GM19023 (cell line): ENCODE results near the gene FAM90A1.
"Not testable (repeated sequence)": the region's sequence is repeated elsewhere in the genome, so short reads cannot be mapped to it uniquely, and the experiment has no call there.

Experiments
- ATAC-seq: cut with Tn5 transposase; IDR thresholded peaks from one replicate; pipeline ENCODE4 v1.9.1; 2021; ENCODE audit warnings: mild to moderate bottlenecking, moderate library complexity; ENCODE audit not compliant: unreplicated experiment

The FAM90A1 gene, protein sequence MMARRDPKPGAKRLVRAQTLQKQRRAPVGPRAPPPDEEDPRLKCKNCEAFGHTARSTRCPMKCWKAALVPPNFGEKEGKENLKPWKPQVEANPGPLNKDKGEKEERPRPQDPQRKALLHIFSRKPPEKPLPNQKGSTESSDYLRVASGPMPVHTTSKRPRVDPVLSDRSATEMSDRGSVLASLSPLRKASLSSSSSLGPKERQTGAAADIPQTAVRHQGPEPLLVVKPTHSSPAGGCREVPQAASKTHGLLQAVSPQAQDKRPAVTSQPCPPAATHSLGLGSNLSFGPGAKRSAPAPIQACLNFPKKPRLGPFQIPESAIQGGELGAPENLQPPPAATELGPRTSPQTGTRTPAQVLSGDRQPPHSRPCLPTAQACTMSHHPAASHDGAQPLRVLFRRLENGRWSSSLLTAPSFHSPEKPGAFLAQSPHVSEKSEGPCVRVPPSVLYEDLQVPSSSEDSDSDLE

DNA sequence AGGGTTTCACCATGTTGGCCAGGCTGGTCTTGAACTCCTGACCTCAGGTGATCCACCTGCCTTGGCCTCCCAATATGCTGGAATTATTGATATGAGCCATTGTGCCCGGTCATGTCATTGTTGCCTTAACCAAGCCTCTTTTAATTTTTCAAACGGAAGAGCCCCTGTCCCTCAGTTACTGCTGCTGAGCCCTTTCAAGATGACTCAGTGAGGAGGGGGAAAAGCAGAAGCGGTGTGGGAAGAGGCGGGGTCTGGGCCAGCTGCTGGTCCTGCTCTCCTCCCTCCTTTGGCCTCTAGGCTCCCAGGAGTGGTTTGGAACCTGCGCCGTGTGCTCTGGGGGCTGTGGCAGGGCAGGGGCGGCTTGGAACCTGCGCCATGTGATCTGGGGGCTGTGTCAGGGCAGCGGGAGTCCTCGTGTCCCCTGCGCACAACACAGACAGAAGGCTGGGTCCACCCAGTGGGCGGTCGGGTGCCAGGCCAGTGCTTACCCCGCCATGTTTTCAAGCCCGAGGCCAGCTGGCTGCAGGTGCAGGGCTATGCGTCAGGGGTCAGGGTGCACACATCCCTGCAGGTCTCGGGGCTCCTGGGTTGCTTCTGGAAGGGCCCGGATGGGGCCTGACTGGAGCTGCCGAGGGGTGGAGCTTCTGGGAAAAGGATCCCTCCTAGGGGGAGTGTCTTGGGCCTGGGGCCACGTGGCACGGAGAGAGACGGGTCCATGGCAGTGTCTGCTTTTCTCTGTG is at the start of gene FAM90A1:
Gene FAM90A1 (minus strand): TSS at position 627 of the 740 bp plus-strand sequence. CDS start 2,786 bp downstream, outside the sequence.
- ATAC-seq, result not testable (repeated sequence)

DNA sequence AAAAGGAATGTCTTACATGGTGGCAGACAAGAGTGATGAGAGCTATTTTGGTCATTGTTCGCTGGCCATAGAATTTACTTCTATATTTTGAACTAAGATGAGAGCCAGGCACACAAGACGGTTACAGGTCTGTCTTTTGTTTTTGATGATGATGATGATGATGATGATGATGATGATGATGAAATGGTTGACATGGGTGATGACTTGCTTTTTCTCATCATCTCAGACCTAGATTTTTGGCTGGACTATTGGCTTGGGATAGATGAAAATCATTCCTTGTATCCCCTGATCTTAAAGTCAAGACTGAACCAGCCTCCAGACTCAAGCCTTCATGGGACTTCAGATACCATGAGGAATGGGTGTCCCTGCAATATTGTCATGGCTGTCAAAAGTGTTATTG is 49.0 kb upstream of the FAM90A1 start:
- ATAC-seq, result not testable (repeated sequence)

DNA sequence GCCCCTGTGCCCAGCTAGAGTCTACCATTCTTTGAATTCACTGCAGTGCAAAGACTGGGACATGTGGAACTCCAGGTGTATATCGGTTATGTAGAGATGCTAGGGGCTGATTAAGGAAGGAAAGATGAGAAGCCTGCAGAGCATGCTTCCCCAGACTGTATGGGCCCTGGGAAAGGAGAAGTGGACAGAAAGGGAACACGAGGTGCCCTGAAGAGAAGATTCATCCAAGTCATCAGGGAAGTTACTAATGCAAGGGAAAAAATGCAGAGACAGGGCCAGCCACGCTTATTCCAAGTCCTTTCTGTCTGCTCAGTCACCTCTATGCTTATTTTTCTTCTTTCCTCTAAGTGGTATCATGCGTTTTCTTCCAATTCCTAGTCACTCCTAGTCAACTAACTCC is 39.3 kb upstream of the FAM90A1 start:
- ATAC-seq, result not testable (repeated sequence)

DNA sequence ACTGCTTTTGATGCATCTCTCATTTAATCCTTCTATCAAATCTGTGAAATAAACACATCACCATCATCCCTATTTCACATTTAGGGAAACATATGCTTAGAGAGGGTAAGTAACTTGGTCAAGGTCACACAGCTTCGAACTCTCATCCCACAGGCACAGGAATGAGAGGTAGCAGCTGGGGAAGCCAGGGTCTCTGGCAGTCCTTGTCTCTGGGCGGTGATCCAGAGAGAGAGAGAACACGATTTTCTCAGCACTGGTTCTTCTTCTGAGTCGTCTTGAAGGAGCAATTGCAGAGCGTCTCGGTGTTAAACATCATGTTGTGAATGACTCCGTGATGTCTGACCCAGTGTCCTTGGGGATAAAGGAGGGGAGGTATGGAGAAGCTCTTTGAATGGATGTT is 36.8 kb upstream of the FAM90A1 start:
- ATAC-seq, result not testable (repeated sequence)

DNA sequence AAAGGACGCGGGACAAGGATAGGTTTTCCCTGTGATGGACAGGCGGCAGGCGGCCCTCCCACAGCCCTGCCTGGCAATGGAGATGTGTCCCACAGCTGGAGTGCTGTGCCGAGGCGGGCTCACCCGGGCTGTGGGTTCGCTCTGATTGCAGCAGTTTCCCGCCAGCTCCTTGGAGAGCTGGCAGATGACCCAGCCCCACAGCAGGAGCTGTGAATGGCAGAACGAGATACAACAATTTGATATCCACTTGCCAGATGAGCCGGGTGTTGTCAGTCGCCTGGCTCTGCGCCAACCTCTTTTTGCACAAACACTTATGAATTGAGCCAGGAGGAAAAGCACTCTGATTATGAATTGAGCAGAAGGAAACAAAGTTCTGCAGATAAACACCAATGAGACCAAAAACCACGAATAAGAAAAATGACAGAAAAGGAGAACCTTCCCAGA is 33.7 kb upstream of the FAM90A1 start:
- ATAC-seq, result not testable (repeated sequence)

DNA sequence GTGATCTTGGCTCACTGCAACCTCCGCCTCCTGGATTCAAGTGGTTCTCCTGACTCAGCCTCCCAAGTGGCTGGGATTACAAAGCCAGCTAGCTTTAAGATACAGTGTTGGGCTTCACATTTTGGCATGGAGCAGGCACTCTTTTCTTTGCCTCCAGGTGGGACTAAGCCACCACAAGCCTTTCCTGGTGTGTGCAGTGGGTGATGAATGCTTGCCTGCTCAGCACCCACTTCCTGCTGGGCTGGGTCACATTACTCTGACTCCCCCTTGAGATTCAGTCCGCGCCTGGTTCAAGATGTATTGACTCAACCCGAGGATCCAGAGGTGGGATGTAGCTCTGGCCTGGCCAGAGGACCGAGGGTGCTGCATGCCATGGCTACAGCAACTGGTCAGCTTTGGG is 28.9 kb upstream of the FAM90A1 start:
- ATAC-seq, result not testable (repeated sequence)

DNA sequence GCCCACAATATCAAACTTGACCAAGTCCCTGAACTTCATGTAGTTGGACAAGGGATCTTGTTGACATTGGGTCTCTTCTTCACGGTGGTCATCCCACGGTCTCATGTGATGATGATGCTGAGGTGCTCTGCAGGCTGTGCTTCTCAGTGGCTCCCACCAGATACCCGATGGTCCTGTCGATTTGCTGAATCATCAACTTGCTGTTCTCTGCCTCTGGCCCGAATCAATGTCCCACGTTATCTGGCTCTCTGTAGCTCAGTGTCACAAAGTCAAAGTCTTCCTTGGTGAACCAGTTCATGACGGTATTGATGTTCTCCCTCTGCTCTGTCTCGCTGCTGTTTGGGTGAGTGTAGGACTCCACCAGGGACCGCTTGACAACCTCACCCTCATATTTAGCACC is 27.3 kb upstream of the FAM90A1 start:
- not testable (repeated sequence) for ATAC-seq

DNA sequence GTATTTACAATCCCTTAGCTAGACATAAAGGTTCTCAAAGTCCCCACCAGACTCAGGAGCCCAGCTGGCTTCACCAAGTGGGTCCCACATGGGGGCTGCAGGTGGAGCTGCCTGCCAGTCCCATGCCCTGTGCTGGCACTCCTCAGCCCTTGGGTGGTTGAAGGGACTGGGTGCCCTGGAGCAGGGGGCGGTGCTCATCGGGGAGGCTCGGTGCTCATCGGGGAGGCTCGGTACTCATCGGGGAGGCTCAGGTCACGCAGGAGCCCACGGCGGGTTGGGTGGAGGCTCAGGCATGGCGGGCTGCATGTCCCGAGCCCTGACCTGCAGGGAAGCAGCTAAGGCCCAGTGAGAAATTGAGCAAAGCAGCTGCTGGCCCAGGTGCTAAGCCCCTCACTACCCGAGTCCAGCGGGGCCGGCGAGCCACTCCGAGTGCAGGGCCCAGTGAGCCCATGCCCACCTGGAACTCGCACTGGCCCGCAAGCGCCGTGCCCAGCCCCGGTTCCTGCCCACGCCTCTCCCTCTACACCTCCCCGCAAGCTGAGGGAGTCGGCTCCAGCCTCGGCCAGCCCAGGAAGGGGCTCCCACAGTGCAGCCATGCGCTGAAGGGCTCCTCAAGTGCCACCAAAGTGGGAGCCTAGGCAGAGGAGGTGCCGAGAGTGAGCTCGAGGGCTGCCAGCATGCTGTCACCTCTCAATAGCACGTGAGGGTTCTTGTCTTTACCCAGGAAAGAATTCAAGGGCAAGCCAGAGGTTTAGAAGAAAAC is 24.8 kb upstream of the FAM90A1 start:
- ATAC-seq, result not testable (repeated sequence)

DNA sequence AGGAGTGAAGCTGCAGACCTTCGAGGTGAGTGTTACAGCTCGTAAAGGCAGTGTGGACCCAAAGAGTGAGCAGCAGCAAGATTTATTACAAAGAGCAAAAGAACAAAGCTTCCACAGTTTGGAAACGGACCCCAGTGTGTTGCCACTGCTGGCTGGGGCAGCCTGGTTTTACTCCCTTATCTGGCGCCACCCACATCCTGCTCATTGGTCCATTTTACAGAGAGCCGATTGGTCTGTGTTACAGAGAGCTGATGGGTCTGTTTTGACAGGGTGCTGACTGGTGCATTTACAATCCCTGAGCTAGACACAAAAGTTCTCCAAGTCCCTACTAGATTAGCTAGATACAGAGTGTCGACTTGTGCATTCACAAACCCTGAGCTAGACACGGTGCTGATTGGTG is 24.2 kb upstream of the FAM90A1 start:
- not testable (repeated sequence) for ATAC-seq

DNA sequence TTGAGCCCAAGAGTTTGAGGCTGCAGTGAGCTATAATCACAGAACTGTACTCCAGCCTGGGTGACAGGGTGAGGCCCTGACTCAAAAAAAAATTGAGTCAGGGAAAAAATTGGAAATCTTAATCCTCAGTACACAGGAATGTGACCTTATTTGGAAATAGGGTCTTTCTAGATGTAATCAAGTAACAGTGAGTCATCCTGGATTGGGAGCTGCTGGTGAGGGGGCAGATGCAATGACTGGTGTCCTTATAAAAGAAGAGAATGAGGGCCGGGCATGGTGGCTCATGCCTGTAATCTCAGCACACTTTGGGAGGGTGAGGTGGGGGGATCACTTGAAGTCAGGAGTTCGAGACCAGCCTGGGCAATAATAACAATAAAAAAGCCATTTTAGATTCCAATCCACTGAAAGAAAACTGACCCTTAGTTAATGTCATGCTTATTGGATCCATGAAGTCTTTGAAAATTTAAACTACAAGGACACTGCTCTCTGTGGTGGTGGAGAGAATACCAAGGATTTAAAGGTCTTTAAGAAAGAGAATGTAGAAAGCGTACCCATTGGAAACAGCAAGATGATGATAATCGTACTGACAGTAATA is 19.6 kb upstream of the FAM90A1 start:
- not testable (repeated sequence) for ATAC-seq

DNA sequence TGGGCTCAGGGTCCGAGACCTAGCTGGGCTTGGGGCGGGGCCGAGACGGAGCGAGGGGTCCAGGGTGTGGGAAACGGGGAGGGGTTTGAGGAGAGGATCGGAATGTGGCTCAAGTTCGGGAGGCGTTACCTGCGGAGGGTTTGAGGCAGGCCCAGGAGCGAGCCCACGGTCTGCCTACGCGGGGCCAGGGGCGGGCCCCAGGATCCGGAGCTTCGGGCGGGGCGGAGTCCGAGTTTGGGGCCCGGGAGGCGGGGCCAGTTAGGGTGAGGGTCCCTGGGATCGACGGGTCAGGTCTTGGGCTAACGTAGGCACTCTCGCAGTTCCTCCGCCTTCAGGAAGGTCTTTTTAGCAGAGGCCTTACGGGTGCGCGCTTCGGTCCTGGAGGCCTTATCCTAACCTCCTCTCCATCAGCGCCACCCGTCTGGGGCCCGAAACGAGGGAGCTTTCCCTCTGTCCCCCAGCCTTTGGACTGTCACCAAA is 16.3 kb upstream of the FAM90A1 start:
- not testable (repeated sequence) for ATAC-seq

DNA sequence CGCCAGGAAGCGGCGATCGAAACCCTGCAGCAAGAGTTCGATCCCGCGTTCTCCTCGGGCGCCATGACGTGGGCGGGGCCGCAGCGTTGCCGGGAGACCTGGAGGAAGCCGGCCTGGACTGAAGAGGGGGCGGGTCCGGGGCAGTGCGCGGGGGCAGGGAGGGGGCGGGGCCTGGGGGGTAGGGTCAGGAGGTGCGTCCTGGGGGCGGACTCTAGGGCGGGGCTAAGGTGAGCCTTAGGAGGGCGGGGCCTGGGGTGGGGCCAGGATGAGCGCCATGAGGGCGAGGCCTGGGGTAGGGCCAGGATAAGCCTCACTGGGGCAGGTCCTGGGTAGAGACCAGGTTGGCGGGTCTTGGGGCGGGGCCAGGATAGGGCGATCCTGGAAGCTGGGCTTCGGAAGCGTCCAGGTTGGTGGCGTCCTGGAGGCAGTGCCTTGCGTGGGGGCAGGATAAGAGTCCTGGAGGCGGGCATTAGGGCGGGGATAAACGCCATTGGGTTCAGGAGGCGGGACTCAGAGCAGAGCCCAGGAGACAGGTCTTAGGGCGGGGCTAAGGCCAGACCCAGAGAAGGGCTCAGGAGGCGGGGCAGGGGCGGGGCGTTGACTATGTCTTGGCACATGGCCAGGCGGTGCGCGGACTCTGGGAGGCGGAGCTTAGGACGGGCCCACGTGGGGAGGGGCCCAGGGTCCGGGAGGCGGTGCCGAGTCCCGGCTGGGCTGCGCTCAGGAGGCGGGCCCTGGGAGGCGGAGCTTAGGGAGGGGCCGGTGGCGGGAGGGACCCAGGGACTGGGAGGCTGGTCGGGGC is 15.7 kb upstream of the FAM90A1 start:
- ATAC-seq, result peak; percentile 89

DNA sequence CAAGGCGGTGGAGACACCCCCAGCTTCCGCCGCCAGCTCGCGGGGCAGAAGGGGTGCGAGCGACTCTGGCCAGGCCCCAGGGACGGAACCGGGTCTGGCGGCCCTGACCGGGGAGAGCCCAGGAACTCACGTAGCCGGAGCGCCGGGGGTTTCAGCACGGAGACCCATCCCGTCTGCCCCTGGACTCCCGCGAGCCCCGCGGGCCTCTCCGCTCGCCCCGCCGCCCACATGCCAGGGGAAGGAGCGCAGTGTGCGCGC is 15.1 kb upstream of the FAM90A1 start:
- ATAC-seq, result not testable (repeated sequence)

DNA sequence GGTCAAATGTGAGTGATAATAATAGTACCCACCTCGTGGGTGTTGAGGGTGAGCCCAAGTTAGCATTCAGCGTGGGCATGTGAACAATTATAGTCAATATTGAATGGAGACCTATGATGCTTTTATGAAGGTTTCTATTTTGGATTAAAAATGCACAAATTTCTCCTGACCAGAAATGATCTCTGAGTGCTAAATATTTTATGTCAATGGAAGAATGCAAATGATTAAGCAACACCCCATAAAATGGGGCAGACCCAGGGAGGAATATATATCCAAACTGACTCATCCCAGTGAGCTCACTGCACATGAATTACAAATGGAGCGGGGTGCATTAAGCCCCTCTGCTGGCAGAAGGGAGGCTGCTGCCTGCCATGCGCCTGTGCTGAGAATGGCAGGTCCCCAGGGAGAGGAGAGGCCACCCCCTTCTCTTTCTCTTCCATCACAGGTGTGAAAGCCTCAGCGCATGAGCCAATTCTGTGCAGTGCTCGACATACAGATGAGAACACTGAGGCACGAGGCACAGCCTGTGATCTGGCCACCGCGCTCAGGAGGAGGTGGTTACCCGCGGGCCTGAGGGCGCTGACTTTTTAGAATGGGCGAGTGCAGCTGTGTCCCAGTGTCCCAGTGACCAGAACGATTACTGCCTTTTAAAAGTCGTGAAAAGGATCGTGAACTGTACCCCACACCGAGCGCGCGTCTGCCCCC is 14.7 kb upstream of the FAM90A1 start:
- ATAC-seq, result not testable (repeated sequence)

DNA sequence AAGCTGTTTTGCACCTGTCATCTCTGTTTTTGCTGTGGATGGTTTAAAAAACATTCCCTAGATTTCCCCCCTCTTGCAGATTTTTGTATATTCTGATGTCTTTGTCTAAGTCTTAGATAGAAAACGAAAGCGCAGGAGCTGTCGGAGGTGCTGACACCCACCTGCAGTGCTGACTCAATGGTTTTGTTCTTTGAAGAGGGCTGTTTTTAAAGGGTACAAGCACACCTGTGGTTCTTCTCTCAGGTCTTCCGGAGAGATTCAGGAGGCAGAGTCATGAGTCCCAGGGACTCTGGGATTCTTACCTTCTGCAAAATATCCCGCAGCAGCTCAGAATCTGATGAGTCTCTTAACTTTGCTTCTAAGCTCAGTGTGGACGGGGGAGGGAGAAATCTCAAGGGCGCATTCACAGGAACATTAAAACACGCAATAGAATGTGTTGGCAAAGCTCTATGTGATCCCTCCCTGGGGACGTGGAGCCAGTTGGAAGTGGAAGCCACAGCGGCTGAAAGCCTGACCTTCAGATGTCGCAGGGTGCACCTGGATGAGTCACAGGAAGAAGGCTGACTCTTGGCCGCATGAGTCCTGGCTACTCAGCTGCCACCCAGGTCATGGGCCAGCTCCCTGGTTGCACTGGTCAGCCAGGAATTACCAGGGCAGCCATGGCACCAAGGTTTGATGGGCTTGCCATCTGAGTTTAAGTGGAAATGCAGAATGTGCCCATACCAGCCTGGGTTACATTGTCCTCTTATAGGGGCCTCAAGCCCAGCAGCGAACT is 13.1 kb upstream of the FAM90A1 start:
- ATAC-seq, result not testable (repeated sequence)

DNA sequence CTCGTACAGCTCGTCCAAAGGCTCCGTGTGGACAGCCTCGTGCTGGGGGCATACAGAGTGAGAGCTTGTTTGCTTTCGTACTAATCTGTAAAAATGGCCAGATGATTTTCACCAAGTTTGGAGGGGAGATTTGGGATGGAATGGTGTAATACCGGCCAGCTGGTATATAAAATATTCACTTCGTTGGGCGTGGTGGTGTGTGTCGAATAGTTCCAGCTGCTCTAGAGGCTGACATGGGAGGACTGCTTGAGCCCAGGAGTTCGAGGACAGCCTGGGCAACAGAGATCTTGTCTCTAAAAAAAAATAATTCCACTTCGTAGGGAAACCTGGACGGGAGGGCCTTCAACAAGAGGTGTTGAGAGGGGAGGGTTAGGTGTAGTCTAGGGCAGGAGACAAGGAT is 9.6 kb upstream of the FAM90A1 start:
- not testable (repeated sequence) for ATAC-seq

DNA sequence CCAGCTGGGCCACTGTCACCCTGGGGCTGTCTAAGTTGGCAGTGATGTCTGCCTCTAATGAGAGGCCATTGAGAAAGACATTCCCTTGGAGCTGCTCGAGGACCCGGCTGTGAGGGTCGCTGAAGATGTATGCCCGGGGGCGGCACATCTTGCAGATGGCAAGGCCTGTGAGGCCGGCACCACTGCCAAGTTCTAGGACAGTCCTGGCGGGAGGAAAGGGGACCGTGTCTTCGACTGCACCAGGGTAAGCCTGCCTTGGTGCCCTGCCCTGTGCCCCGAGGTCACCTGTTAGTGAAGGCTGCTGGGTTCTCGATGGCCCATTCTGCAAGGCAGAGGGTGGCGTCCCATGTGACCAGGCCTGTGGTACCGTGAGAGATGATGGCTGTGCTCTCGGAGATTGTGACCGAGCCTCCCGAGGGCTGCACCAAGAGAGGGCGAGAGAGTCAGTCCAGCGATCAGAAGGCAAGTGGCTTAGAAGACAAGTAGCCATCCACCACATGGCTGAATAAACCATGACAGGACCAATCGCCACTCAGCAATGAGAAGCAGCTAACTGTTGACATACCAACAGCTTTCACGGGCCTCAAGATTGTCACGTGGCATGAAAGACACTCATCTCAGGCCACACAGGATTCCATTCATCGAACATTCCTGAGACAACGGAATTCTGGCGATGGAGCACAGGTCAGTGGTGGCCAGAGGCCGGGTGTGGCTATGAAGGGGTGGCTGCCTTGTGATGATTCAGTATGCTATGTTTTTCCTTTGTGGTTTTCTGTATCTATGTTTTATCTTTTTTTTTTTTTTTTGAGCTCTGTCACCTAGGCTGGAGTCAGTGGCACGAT is 8.1 kb upstream of the FAM90A1 start:
- not testable (repeated sequence) for ATAC-seq

DNA sequence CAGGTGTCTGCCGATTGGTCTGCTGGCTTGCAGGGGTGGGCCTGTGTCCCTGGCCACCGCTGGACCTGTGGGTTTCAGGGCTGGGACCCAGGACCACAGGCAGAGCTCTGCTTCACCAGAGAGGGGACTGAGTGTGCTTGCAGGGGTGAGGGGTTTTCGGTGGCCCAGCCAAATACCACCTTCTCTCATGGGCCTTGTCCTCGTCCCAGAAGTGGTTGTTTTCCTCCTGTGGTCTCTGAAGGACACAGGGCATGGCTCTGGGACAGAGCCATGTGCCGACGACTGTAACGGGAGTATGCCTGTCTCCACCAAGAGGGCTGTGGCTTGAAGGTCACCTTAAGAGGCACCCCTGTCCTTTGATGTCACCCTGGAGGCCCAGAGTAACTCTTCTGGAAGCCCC is 7.3 kb upstream of the FAM90A1 start:
- ATAC-seq, result not testable (repeated sequence)
